ENCODE measurements around the gene LY6G6D.

LY6G6D gene

GRCh38 chr6:31728767-31729514 lies 13.8 kb downstream of the LY6G6D start, which contains the start of gene DDAH2:
Gene DDAH2 (minus strand): TSS chr6:31729299. CDS start chr6:31729161, 138 bp downstream.
- no peak for TF ChIP-seq EZH2 (IDR thresholded peaks at IDR 0.05; ENCODE audit: borderline replicate concordance, low read length)
- TF ChIP-seq, protein P1, sequence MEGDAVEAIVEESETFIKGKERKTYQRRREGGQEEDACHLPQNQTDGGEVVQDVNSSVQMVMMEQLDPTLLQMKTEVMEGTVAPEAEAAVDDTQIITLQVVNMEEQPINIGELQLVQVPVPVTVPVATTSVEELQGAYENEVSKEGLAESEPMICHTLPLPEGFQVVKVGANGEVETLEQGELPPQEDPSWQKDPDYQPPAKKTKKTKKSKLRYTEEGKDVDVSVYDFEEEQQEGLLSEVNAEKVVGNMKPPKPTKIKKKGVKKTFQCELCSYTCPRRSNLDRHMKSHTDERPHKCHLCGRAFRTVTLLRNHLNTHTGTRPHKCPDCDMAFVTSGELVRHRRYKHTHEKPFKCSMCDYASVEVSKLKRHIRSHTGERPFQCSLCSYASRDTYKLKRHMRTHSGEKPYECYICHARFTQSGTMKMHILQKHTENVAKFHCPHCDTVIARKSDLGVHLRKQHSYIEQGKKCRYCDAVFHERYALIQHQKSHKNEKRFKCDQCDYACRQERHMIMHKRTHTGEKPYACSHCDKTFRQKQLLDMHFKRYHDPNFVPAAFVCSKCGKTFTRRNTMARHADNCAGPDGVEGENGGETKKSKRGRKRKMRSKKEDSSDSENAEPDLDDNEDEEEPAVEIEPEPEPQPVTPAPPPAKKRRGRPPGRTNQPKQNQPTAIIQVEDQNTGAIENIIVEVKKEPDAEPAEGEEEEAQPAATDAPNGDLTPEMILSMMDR (IDR thresholded peaks at IDR 0.05; ENCODE audit: low read length), result peak; percentile 89; the same call in 1 of the 2 replicates
- Histone ChIP-seq H4K20me1 (ENCODE audit: insufficient read depth, low read length) (no peaks in the 10 kb centered on the region), H3K36me3 (ENCODE audit: insufficient read depth, low read length) (peaks cover 39% of the 10 kb centered on the region), H3K79me2 (ENCODE audit: insufficient read depth, low read length) (no peaks in the 10 kb centered on the region), H3K27me3 (ENCODE audit: insufficient read depth, low read length) (no peaks in the 10 kb centered on the region), H3K9me3 (ENCODE audit: low read length) (no peaks in the 10 kb centered on the region), H3K4me3 (ENCODE audit: low read depth, low read length, poor library complexity, severe bottlenecking) (peak within 1 kb of the TSS; percentile 72), H3K9ac (ENCODE audit: low read length) (peak within 1 kb of the TSS; percentile 64), H3K9me2 (ENCODE audit: low read depth, low read length) (no peaks in the 10 kb centered on the region), H3K4me1 (ENCODE audit: insufficient read depth, low read length, severe bottlenecking) (peaks cover 35% of the 10 kb centered on the region), H3K4me2 (ENCODE audit: low read length) (peak within 1 kb of the TSS; percentile 92), H3F3A (ENCODE audit: insufficient read depth, low read length) (peaks cover 13% of the 10 kb centered on the region), H2AFZ (ENCODE audit: low read length) (no peak within 1 kb of the TSS), H3K27ac (ENCODE audit: low read depth, low read length, poor library complexity, severe bottlenecking) (peak within 1 kb of the TSS; percentile 93)

DNA sequence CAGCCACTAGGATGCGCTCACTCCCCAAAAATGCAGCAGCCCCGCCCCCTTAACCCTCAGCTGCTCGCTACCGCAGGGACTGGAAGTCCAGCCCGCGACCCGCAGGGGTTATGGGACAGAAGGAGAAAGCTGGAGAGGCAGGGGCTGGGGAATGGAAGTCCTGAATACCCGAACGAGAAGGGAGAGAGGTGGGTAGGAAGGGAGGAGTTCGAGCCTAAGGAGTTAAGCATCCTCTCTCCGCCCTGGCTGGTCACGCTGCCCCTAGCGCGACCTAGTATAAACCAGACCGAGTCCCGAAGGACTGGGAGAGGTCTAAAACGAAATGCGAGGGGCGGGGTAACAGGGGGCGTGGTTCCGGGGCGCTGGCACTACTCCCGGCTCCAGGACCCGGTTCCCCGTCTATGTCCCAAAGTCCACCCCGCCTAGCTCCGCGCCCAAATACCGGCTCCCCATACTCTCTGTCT lies 14.4 kb downstream of the LY6G6D start:
- Histone ChIP-seq H2AFZ (ENCODE audit: low read length) (no peak overlapping the region), H3K9me2 (ENCODE audit: low read depth, low read length) (no peaks in the 10 kb centered on the region), H4K20me1 (ENCODE audit: insufficient read depth, low read length) (no peaks in the 10 kb centered on the region), H3K4me2 (ENCODE audit: low read length) (peak overlapping the region; percentile 92), H3K9me3 (ENCODE audit: low read length) (no peaks in the 10 kb centered on the region), H3K36me3 (ENCODE audit: insufficient read depth, low read length) (peaks cover 44% of the 10 kb centered on the region), H3K27me3 (ENCODE audit: insufficient read depth, low read length) (no peaks in the 10 kb centered on the region), H3K79me2 (ENCODE audit: insufficient read depth, low read length) (no peaks in the 10 kb centered on the region), H3F3A (ENCODE audit: insufficient read depth, low read length) (peaks cover 13% of the 10 kb centered on the region), H3K9ac (ENCODE audit: low read length) (peak overlapping the region; percentile 64), H3K27ac (ENCODE audit: low read depth, low read length, poor library complexity, severe bottlenecking) (peak overlapping the region; percentile 42), H3K4me1 (ENCODE audit: insufficient read depth, low read length, severe bottlenecking) (peaks cover 41% of the 10 kb centered on the region), H3K4me3 (ENCODE audit: low read depth, low read length, poor library complexity, severe bottlenecking) (peak overlapping the region; percentile 72)
- TF ChIP-seq, protein P1 (IDR thresholded peaks at IDR 0.05; ENCODE audit: low read length), result no peak; the same call in 1 of the 2 replicates
- TF ChIP-seq EZH2 (IDR thresholded peaks at IDR 0.05; ENCODE audit: borderline replicate concordance, low read length), result no peak

DNA sequence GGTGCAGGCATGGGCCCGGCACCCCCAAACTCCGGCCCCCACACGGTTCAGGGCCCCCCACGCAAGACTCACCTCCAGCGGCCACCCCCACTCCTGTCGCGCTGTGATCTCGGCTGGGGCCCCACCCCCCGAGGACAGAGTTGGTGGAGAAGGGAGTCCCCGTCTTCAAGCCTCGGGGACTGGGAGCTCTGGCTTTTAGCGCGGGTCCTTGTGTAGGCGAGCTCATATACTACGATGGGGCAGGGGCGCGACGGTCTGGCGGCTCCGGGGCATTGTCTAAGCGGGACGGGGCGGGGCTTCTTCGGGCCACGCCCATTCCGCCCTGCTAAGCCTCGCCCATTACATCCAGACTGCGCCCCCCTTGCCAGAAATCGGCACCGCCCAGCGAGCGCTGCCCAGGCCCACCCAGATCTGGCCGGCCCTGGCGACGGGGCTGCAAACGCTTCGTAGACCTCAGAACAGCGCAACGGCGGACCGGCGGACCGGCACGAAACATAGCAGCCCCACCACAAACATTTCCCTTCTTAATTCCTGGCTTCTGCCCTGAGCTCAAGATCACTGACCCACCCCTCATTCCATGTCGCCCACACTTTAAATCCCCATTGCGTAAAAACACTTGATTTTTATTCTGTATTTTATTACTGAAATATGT lies 15.0 kb downstream of the LY6G6D start:
- H3K27ac ChIP-seq (ENCODE audit: low read depth, low read length, poor library complexity, severe bottlenecking), result peak overlapping the region; percentile 42
- H3K4me3 ChIP-seq (ENCODE audit: low read depth, low read length, poor library complexity, severe bottlenecking), result peak overlapping the region; percentile 72
- no peak for TF ChIP-seq EZH2 (IDR thresholded peaks at IDR 0.05; ENCODE audit: borderline replicate concordance, low read length)
- TF ChIP-seq, protein P1 (IDR thresholded peaks at IDR 0.05; ENCODE audit: low read length), result 0 out of 2 replicates have a peak, but pooled peaks have one; percentile 9
- no peaks in the 10 kb centered on the region for H3K9me2 ChIP-seq (ENCODE audit: low read depth, low read length)
- peaks cover 47% of the 10 kb centered on the region for H3K4me1 ChIP-seq (ENCODE audit: insufficient read depth, low read length, severe bottlenecking)
- H3K9me3 ChIP-seq (ENCODE audit: low read length), result no peaks in the 10 kb centered on the region
- no peaks in the 10 kb centered on the region for H3K79me2 ChIP-seq (ENCODE audit: insufficient read depth, low read length)
- peaks cover 13% of the 10 kb centered on the region for H3F3A ChIP-seq (ENCODE audit: insufficient read depth, low read length)
- no peak overlapping the region for H2AFZ ChIP-seq (ENCODE audit: low read length)
- no peaks in the 10 kb centered on the region for H4K20me1 ChIP-seq (ENCODE audit: insufficient read depth, low read length)
- H3K9ac ChIP-seq (ENCODE audit: low read length), result peak overlapping the region; percentile 64
- peaks cover 44% of the 10 kb centered on the region for H3K36me3 ChIP-seq (ENCODE audit: insufficient read depth, low read length)
- H3K4me2 ChIP-seq (ENCODE audit: low read length), result peak overlapping the region; percentile 92
- H3K27me3 ChIP-seq (ENCODE audit: insufficient read depth, low read length), result no peaks in the 10 kb centered on the region

Data from OCI-LY1 (cell line).